HG03097 (cell line): ENCODE data around the gene IQGAP3.
"Not testable (repeated sequence)": the region's sequence is repeated elsewhere in the genome, so short reads cannot be mapped to it uniquely, and the experiment has no call there.

ENCODE experiments used
- ATAC-seq: cut with Tn5 transposase; IDR thresholded peaks from one replicate; pipeline ENCODE4 v1.9.1; 2021; ENCODE audit not compliant: unreplicated experiment, low FRiP score

Gene IQGAP3

GRCh38 chr1:156571919-156572662 is at the start of gene IQGAP3:
Gene IQGAP3, minus strand, starts transcription at chr1:156572565. Its CDS starts 36 bp downstream, at chr1:156572529.
- peak; percentile 72 for ATAC-seq

GRCh38 chr1:156619582-156619955 is 47.2 kb upstream of the IQGAP3 start:
- ATAC-seq, result no peak

- ATAC-seq, result no peak
These were observed 46.7 kb upstream of the IQGAP3 start, which contains the start of gene HAPLN2 for GRCh38 chr1:156618853-156619581. Gene HAPLN2, plus strand, starts transcription at chr1:156619415. Its CDS starts 4,076 bp downstream, at chr1:156623491.

GRCh38 chr1:156616463-156616862 is 44.1 kb upstream of the IQGAP3 start:
- no peak for ATAC-seq

GRCh38 chr1:156615946-156616345 is 43.6 kb upstream of the IQGAP3 start:
- no peak for ATAC-seq

- no peak for ATAC-seq
These were observed 40.3 kb upstream of the IQGAP3 start for GRCh38 chr1:156612666-156613065.

GRCh38 chr1:156610072-156610471 is 37.7 kb upstream of the IQGAP3 start:
- not testable (repeated sequence) for ATAC-seq

GRCh38 chr1:156608981-156609380 is 36.6 kb upstream of the IQGAP3 start:
- no peak for ATAC-seq

GRCh38 chr1:156608036-156608674 is 35.8 kb upstream of the IQGAP3 start:
- no peak for ATAC-seq

GRCh38 chr1:156607344-156607743 is 35.0 kb upstream of the IQGAP3 start:
- ATAC-seq, result not testable (repeated sequence)

- ATAC-seq, result no peak
These were observed 30.2 kb upstream of the IQGAP3 start for GRCh38 chr1:156602557-156602993.

GRCh38 chr1:156601892-156602291 is 29.5 kb upstream of the IQGAP3 start:
- no peak for ATAC-seq

- ATAC-seq, result no peak
These were observed 28.9 kb upstream of the IQGAP3 start, which contains the start of gene GPATCH4 for GRCh38 chr1:156601122-156601830. Gene GPATCH4, minus strand, starts transcription at chr1:156601479.

- ATAC-seq, result no peak
These were observed 28.4 kb upstream of the IQGAP3 start for GRCh38 chr1:156600733-156601121.

GRCh38 chr1:156599811-156600210 is 27.4 kb upstream of the IQGAP3 start:
- ATAC-seq, result no peak

- ATAC-seq, result no peak
These were observed 26.5 kb upstream of the IQGAP3 start for GRCh38 chr1:156598731-156599432.

- no peak for ATAC-seq
These were observed 25.8 kb upstream of the IQGAP3 start for GRCh38 chr1:156598125-156598524.

- ATAC-seq, result no peak
These were observed 24.1 kb upstream of the IQGAP3 start for GRCh38 chr1:156596426-156596825.

- no peak for ATAC-seq
These were observed 22.7 kb upstream of the IQGAP3 start for GRCh38 chr1:156595016-156595415.

GRCh38 chr1:156594190-156594589 is 21.8 kb upstream of the IQGAP3 start:
- no peak for ATAC-seq
